KOPT-K1 (cell line): Measurements from ENCODE around the gene GFRA4.

Experiments used
- H3K27ac ChIP-seq: fragments of 200-600 bp; sonication (generic); 2 replicates; pipeline ENCODE4 v1.5.1; 2016; ENCODE audit warnings: antibody characterized with exemption, mild to moderate bottlenecking, low read depth, low read length; ENCODE audit not compliant: poor library complexity, severe bottlenecking
- H3K36me3 ChIP-seq: fragments of 200-600 bp; sonication (generic); 2 replicates; pipeline ENCODE4 v1.5.1; 2017; ENCODE audit warnings: antibody characterized with exemption, mild to moderate bottlenecking, low read length, moderate library complexity; ENCODE audit not compliant: insufficient read depth
- H3K9me3 ChIP-seq: fragments of 200-600 bp; sonication (generic); 2 replicates; pipeline ENCODE4 v1.5.1; 2017; ENCODE audit warnings: antibody characterized with exemption, low read length, mild to moderate bottlenecking; ENCODE audit not compliant: insufficient read depth, poor library complexity, severe bottlenecking

The GFRA4 gene

DNA sequence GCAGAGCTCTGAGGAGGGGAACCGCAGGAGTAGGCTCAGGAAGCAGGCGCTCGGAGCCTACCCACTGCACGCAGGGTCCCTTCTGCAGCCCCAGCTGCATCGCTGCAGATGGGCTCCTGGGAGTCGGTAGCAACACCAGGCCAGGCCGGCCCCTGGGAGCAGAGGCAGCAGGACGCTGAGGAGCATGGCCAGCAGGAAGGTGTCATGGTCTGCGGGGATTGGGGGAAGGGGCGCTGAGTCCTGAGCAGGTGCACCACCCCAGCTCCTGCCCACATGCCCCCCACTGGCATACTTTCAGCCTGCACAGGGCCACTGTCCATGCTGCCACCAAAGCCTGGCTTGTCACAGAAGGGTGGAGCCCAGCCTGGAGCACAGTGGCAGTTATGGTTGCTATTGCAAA lies 7.7 kb upstream of the GFRA4 start:
- H3K9me3 ChIP-seq = no peaks in the 10 kb centered on the region
- no peak overlapping the region for H3K27ac ChIP-seq
- no peaks in the 10 kb centered on the region for H3K36me3 ChIP-seq

DNA sequence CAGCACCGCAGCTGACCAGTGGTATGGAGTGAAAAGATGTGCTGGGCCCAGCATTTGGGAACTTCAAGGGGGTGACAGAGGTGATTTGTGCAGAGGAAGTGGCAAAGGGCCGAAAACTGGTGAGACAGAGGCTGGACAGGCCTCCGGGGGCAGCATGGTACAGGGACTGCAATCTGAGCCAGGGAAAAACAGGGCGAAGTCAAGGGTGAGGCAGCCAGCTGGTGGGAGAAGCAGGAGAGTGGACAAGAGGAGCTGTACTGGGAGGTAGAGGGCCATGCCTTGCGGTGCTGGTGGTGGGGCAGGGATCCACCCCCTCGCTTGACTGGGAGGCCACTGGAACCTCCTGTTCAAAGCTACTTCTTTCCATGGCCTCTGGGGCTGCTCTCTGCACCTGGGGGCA lies 7.3 kb upstream of the GFRA4 start:
- Histone ChIP-seq H3K9me3 (no peaks in the 10 kb centered on the region), H3K27ac (no peak overlapping the region), H3K36me3 (no peaks in the 10 kb centered on the region)

DNA sequence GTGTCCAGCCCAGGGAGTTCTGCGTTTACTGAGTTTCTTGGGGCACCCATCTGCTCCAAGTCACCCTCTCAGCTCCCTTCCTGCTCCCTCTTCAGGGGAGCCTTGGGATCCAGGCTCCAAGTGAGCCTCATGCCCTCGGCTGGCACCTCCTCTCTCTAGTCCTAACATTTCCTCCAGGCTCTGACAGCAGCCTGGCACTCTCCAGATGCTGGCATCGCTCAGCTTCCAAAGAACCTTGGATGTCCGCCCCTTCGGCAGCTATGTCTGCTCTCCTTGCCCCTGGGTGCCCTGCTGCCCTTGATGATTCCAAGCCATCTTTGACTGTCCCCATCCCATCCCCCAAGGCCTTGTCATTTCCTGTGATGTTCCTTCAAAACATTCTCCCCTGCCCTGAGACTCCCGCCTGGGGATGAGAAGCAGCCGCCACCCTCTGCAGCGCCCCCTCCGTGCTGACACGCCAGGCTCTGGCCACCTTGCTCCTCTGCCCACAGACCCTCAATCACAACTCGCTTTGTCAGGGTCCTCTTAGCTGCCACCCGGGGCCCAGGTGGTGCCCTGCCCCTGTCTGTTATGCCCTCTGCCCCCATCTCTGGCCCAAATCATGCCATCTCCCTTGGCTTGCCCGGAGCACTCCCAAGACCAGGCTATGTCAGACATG lies 6.6 kb upstream of the GFRA4 start:
- no peak overlapping the region for H3K27ac ChIP-seq
- H3K36me3 ChIP-seq = no peaks in the 10 kb centered on the region
- no peaks in the 10 kb centered on the region for H3K9me3 ChIP-seq

DNA sequence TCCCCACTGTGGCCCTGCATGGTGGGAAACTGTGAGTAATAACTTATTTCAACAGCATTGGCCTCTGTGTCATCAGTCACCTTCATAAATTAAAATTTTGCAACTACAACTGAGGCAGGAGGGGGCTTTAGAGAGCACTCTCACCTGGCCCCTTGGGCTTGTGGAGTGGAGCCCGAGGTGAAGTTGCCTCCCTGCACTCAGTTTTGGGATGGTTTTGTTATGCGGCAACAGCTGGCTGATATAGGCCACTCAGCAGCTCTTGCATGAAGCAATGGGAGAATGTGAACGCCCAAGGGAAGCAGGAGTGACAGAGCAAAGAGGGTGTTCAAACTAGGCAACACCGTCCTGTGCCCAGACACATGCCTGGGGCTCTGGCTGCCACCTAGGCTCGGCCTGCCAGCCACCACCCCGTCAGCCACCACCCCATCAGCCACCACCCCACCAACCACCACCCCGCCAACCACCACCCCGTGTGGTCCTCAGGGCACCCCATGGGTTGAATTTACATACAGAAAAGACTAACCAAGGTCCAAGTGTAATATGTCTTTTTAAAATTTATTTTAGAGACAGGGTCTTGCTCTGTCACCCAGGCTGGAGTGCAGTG lies 4.3 kb upstream of the GFRA4 start:
- no peaks in the 10 kb centered on the region for H3K9me3 ChIP-seq
- H3K36me3 ChIP-seq = no peaks in the 10 kb centered on the region
- H3K27ac ChIP-seq = no peak overlapping the region

DNA sequence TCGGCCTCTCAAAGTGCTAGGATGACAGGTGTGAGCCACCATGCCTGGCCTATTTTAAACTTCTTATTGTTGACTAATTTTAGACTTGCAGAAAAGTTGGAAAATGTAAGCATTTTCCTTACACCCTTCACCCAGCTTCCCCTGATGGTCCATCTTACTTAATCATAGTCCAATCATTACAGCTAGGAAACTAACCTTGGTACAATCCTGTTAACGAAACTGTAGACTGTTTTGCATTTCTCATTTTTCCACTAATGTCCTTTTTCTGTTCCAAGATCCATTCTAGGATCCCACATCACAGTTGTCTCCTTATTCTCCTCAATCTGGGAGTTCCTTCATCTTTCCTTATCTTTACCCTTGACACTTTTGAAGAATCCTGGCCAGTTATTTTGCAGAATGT lies 659 bp upstream of the GFRA4 start:
- Histone ChIP-seq H3K27ac (no peak overlapping the region), H3K9me3 (no peaks in the 10 kb centered on the region), H3K36me3 (no peaks in the 10 kb centered on the region)

DNA sequence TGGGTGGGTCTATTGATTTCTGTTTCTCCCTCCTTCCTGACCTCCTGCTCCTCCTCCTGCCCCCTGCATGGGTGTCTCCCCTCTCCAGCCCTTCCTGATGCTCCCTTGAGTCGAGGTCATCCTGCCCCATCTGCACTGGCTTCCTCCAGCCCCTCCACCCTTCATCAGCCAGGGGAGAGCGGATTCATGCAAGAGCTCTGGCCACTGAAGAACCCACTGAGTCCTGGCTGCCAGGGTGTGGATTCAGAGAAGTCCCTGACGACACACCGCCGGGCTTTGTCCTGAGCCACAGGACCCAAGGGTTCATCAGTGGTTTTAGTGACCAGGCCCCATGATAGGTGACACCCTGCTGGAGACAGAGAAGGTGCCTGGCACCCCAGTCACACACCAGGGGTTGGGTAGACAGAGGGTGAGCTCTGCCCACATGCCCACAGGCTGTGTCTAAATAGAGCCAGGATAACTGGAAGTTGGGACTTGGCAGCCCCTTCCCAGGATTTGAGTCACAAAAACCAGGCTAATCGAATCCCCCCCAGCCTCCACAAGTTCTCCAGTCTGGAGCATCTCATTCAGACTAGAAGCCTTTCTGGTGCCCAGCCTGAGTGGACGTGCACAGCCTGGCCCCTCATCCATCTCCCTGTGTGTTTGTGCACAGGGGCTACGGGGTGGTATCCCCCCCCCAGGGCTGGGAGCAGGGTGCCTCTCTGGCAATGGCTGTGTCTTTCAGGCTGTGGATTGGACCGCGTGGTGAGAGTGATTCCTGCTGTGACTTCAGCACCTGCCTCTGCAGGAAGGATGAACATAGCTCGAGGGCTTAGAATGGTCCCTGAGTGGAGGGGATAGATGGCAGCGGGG lies 1.2 kb downstream of the GFRA4 start:
- H3K36me3 ChIP-seq = no peaks in the 10 kb centered on the region
- H3K27ac ChIP-seq = no peak overlapping the region

DNA sequence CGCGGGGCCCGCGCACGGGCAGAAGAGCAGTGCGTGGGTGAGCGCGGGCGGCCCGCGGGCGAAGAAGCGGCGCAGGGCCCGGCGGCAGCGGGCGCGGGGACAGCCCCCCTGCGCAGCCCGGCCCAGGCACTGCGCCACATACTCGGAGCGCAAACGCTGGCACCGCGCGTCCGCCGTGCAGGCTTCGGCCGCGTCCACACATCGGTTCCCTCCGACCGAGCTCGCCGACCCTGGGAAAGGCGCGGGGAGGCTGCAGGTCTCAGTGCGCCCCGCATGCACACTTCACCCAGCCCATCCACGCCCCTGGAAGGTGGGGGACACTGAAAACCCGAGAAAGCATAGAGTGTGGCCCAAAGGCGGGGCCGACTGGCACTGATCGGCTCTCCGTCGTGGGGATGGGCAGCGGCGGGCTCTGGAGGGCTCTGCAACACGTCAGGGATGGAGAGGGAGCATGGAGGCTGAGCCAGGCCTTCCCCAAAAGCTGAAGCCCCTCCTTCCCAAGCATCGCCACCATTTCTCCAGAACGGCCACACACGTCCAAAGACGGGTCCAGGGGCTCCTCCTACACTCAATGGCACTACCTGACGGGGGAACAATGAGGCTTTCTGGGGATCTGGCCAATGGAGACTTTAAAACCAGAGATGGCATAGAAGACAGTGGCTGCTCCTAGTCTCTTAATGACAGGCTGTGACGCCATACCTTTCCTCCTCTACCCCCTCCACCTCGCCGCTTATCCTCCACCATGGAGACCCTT lies 2.0 kb downstream of the GFRA4 start:
- Histone ChIP-seq H3K9me3 (no peaks in the 10 kb centered on the region), H3K27ac (no peak overlapping the region), H3K36me3 (no peaks in the 10 kb centered on the region)

More for the DNA sequence above, 1.2 kb downstream of the GFRA4 start:
- H3K9me3 ChIP-seq = no peaks in the 10 kb centered on the region

DNA sequence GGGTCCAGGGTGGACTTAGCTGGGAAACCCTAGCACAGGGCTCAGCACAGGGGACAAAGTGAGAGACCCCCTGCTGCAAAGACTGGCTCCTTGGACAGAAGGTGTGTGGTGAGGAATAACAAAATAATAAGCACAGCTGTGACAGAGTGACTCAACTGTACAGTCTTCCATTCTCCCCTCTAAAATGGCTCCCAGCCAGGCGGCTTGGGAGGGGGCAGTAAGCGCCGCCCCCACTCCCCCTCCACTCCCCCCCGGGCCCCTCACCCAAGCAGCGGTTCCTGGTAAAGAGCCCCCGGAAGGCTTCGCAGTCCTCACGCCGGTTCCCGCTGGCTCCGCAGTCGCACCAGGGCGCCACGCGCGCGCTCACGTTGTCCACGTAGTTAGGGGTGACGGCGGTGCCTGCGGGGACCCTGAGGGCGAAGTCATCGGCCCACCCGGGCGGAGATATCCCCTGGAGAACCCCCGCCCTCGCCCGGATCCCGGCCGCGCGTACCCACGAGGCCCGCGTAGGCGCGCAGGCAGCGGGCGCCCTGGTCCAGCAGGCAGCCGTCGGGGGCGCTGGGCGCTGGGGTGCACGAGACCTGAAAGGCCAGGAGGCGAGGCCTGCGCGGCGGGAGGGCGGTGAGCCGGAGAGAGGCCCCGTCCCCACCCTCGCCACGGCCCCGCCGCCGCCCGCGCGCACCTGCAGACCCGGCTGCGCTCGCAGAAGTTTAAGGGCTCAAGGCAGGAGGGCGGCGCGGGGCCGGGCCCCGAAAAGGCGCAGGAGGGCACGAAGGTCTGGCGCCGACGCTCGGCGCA lies 2.7 kb downstream of the GFRA4 start:
- Histone ChIP-seq H3K36me3 (no peaks in the 10 kb centered on the region), H3K27ac (no peak overlapping the region), H3K9me3 (no peaks in the 10 kb centered on the region)

DNA sequence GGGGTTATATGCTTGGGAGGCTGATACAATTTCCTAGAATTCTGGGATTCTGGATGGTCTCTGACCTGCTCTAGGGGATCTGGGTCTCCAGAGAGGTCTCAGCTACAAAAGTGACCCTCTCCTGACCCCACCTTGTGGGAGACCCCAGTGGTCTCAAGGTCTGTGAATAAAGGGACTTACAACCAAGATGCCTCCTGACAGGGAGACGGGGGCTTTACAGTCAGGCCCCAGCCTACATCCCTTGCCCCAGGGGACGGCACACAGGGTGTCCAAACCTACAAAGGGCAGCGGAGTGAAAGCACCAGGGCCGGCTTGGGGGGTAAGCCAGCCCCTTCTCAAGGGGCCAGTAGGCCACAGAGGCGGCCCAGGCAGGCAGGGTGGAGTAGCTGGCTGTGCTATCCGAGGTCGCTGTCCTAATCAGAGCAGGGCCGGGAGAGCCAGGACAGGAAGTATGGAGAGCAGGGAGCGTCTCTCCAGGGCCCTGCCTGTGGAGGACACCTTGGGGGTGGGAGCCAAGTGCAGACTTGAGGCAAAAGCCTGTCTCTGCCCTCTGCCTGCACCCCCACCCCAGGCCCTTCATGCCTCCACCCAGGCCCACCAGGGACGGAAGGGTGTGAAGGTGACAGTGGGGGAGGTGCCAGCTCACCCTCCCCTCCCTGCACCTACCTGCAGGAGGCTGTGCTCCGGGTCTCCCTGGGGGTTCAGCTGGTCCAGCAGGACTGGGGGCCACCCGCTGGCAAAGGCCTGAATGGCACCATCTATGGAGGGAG lies 3.5 kb downstream of the GFRA4 start:
- Histone ChIP-seq H3K9me3 (no peaks in the 10 kb centered on the region), H3K36me3 (no peaks in the 10 kb centered on the region), H3K27ac (no peak overlapping the region)

DNA sequence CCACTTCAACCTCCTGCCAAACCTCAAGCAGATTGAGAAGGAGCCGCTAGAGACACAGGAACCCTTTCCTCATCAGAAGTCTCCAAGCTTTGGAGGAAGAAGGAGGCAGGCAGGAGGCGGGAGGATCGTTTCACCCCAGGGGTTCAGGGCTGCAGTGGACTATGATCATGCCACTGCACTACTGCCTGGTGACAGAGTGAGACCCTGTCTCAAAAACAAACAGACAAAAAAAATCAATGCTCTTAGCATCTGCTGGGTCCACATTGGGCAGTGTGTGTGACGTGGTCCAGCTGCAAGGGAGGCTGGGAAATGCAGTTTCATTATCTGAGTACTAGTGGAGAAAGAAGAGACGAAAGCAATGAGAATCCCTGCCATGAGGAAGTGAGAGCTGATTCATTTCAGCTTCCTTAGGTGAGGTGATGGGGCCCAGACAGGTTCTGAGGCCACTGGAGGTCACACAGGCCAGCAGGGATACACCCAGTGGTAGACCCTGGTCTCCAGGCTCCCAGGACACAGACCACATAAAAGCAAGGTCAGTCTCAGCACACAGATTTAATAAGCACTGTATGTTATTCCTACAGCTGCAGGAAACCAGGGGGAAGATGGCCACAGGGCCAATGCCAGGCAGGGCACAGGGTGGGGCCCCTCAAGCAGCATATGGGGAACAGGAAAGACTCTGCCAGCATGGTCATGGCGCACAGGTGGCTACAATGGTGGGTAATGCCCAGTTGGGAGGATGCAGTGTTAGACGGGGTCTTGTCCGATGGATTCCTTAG lies 4.3 kb downstream of the GFRA4 start:
- Histone ChIP-seq H3K9me3 (no peaks in the 10 kb centered on the region), H3K27ac (no peak overlapping the region), H3K36me3 (no peaks in the 10 kb centered on the region)

DNA sequence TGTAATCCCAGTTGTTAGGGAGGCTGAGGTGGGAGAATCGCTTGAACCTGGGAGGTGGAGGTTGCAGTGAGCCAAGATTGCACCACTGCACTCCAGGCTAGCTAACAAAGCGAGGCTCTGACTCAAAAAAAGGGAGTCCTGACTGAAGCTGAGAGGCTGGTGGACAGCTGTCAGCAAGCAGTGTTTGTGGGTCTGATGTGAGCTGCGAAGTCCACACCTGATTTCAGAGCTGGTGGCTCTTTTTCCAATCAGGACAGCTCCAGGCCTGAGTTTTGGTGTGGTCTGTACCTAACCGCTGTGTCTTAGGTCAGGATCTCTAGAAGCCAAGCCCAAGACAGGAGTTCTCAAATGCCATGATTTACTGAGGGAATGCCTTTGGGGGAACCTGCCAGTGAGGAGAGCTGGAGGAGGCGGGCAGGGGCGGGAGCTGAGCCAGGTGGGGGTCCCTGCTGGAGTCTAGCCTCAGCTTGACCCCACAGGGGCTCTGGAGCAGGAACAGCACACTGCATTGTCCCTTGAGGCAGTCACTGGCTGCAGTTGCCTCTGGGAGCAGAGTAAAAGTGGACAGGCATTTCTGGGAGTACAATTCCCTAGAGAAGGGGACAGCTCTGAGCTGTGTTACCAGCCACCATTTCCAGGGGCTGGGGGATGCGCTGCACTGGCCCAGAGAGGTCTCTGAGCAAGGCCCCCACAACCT lies 5.0 kb downstream of the GFRA4 start:
- Histone ChIP-seq H3K9me3 (no peaks in the 10 kb centered on the region), H3K36me3 (no peaks in the 10 kb centered on the region), H3K27ac (no peak overlapping the region)

DNA sequence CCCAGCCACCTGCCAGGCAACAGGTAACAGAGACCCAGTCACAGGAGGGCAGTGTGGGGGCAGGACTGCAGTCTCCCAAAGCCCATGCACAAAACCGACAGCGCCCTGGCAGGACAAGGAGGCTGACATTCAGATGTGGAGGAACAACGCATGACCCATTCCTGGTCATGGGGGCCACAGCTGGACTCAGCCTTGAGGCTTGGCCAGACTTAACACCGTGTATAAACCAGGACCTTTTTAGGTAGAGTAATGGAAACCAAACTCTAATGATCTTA lies 8.1 kb downstream of the GFRA4 start:
- Histone ChIP-seq H3K27ac (no peak overlapping the region), H3K36me3 (no peaks in the 10 kb centered on the region), H3K9me3 (no peaks in the 10 kb centered on the region)
